ENCODE results near the gene MYBPC2. TPM values are rescaled to one million over a fixed set of nuclear protein-coding genes. Genes with fewer than 3 reads are reported as not detected.

Gene MYBPC2
- total and polyA plus RNA-seq, 2 of the 4 experiments (the other 2 are of a cell fraction): not detected

DNA sequence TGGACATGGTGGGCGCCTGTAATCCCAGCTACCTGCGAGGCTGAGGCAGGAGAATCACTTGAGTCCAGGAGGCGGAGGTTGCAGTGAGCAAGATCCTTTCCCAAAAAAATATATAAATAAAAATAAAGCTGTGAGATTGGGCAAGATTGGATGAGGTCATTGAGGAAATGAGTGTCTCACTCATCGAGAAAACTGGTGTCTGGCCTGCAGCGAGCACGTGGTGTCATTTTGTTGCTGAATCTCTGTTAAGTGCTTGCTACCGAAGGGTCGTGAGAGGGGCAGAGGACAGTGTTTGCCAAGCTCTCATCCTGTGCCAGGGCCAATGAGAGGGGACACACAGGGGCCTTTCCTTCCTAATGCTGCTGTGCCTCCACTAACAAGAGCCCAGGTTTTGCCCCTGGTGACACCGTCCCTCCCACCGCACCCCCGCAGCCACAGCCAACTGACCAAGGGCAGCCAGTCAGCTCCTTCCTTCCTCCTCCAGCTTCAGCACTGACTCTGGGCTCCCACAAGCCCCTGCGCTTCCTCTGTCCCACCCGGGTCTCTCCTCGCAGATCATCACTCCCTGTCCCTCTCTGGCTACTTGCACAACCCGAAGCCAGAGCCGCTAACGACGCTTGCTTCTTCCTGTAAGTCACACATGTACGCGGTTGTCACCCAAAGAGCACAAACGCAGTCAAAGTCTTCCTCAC, 45.4 kb upstream of the MYBPC2 start:
- no peak overlapping the region for H2BK5ac ChIP-seq (ENCODE audit: low read depth, low read length, poor library complexity, severe bottlenecking)

More for the DNA sequence above, 45.4 kb upstream of the MYBPC2 start:
- H2BK20ac ChIP-seq (ENCODE audit: low read depth, low read length): no peak overlapping the region
- H3K9me1 ChIP-seq (ENCODE audit: insufficient read depth, low read length): peaks cover 6% of the 10 kb centered on the region; the same call in 1 of the 2 replicates
- POLR2A ChIA-PET (ENCODE audit: unreplicated experiment): no interaction called here
- no peak overlapping the region for H2AK5ac ChIP-seq (ENCODE audit: low read depth, low read length)
- no peaks in the 10 kb centered on the region for H3K27me3 ChIP-seq (ENCODE audit: control insufficient read depth, insufficient read depth, low read length)
- peaks cover 7 to 37% of the 10 kb centered on the region in 2 experiments for H3K79me1 ChIP-seq (ENCODE audit: low read depth in 1 of 2, low read length in 2 of 2)
- H3K56ac ChIP-seq (ENCODE audit: extremely low read depth, insufficient read depth, low read length): no peak overlapping the region
- H4K91ac ChIP-seq (ENCODE audit: insufficient read depth, low read depth, low read length): no peak overlapping the region
- in situ Hi-C loops (cut with MboI; ENCODE audit: low sequenced_read_pairs) (no loop called here), intact Hi-C loops (cut with micrococcal nuclease) (no loop called here), dilution Hi-C loops (cut with HindIII; ENCODE audit: low sequenced_read_pairs, unreplicated experiment) (no loop called here)
- H3K4me1 ChIP-seq (ENCODE audit: control insufficient read depth, insufficient read depth, low read length): no peaks in the 10 kb centered on the region; the same call in 1 of the 2 replicates
- peaks cover 6% of the 10 kb centered on the region for H3K36me3 ChIP-seq (ENCODE audit: control insufficient read depth, insufficient read depth, low read length)
- TF ChIP-seq, protein P1, sequence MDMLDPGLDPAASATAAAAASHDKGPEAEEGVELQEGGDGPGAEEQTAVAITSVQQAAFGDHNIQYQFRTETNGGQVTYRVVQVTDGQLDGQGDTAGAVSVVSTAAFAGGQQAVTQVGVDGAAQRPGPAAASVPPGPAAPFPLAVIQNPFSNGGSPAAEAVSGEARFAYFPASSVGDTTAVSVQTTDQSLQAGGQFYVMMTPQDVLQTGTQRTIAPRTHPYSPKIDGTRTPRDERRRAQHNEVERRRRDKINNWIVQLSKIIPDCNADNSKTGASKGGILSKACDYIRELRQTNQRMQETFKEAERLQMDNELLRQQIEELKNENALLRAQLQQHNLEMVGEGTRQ (IDR thresholded peaks at IDR 0.05; ENCODE audit: low read depth, low read length): peak; percentile 51; the same call in 1 of the 2 replicates
- no peak for TF ChIP-seq BHLHE40 (IDR thresholded peaks at IDR 0.05; ENCODE audit: low read depth, low read length)
- TF ChIP-seq CEBPB (IDR thresholded peaks at IDR 0.05; ENCODE audit: low read depth, low read length): peak; percentile 83
- peak overlapping the region; percentile 18 for H2AFZ ChIP-seq (replicated peaks; ENCODE audit: low read length, poor library complexity)
- WGBS, 2 experiments (ENCODE audit: extremely low coverage in 2 of 2, insufficient read length in 1 of 2): 78% methylated on average over 7 of the region's 21 CpGs; no CpG with 5 or more reads in 1 of the 2 experiments
- ATAC-seq (ENCODE audit: low read depth): no peak
- no peak overlapping the region for H3K18ac ChIP-seq (ENCODE audit: low read depth, low read length)
- DNase-seq: peak; percentile 63
- peaks cover 4% of the 10 kb centered on the region; the same call in 1 of the 2 replicates for H4K20me1 ChIP-seq (ENCODE audit: insufficient read depth, low read length)
- H3K4me3 ChIP-seq (ENCODE audit: insufficient read depth, low read depth, low read length): no peak overlapping the region
- no peak overlapping the region for H2BK15ac ChIP-seq (ENCODE audit: low read depth, low read length)
- H4K5ac ChIP-seq (ENCODE audit: low read depth, low read length): no peak overlapping the region
- H3K9me3 ChIP-seq (ENCODE audit: control insufficient read depth, insufficient read depth, low read length): no peaks in the 10 kb centered on the region
- no peak overlapping the region; the same call in 1 of the 2 replicates for H2BK120ac ChIP-seq (ENCODE audit: low read depth, low read length)
- H3K4me2 ChIP-seq (ENCODE audit: low read depth, low read length): no peak overlapping the region
- H3K9ac ChIP-seq (ENCODE audit: low read depth, low read length): no peak overlapping the region
- H4K8ac ChIP-seq (ENCODE audit: low read depth in 2 of 2, low read length in 2 of 2): no peak overlapping the region
- H2AK9ac ChIP-seq (replicated peaks; ENCODE audit: low read depth, low read length, poor library complexity): no peak overlapping the region
- no peak overlapping the region for H3K14ac ChIP-seq (replicated peaks; ENCODE audit: low read depth, low read length)
- BruUV-seq (replicated peaks): no TSS peak
- CTCF ChIA-PET: no interaction called here
- H3K4ac ChIP-seq (ENCODE audit: low read depth, low read length): no peak overlapping the region
- H3K27ac ChIP-seq (ENCODE audit: insufficient read depth, low read length): no peak overlapping the region
- H3K23ac ChIP-seq (ENCODE audit: low read depth, low read length): no peak overlapping the region
